ENCODE measurements around the gene PANX2.
A peak's percentile ranks its signal among the peaks of the same experiment; 100 is the strongest.

PANX2 gene

DNA sequence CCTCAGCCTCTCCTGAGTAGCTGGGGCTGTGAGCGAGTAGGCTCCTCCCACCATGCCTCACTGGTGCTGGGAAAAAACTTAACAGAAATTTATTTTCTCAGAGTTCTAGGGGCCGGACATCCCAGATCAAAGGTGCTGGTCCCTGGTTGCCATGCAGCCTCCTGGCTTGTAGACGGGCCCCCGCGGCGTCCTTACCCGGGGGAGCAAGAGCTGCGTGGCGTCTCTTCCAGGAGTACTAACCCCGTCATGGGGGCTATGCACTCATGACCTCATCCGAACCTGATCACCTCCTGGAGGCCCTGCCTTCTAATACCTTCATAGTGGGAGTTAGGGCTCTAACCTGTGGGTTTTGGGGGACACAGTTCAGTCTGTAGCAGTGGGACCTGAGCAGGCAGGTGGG lies 17.8 kb downstream of the PANX2 start:
- H3K4me3 ChIP-seq (ENCODE audit: severe bottlenecking): no peak overlapping the region
- no peaks in the 10 kb centered on the region for H3K27me3 ChIP-seq (ENCODE audit: insufficient read depth, poor library complexity, severe bottlenecking)
- H3K27ac ChIP-seq (ENCODE audit: poor library complexity, severe bottlenecking): peak overlapping the region; percentile 80
- TF ChIP-seq, protein P1, sequence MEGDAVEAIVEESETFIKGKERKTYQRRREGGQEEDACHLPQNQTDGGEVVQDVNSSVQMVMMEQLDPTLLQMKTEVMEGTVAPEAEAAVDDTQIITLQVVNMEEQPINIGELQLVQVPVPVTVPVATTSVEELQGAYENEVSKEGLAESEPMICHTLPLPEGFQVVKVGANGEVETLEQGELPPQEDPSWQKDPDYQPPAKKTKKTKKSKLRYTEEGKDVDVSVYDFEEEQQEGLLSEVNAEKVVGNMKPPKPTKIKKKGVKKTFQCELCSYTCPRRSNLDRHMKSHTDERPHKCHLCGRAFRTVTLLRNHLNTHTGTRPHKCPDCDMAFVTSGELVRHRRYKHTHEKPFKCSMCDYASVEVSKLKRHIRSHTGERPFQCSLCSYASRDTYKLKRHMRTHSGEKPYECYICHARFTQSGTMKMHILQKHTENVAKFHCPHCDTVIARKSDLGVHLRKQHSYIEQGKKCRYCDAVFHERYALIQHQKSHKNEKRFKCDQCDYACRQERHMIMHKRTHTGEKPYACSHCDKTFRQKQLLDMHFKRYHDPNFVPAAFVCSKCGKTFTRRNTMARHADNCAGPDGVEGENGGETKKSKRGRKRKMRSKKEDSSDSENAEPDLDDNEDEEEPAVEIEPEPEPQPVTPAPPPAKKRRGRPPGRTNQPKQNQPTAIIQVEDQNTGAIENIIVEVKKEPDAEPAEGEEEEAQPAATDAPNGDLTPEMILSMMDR (IDR thresholded peaks at IDR 0.05; ENCODE audit: poor library complexity, severe bottlenecking): no peak
- peaks cover 26% of the 10 kb centered on the region for H3K4me1 ChIP-seq (ENCODE audit: insufficient read depth, poor library complexity, severe bottlenecking)
- H3K36me3 ChIP-seq (ENCODE audit: low read depth): peaks cover 31% of the 10 kb centered on the region
- ATAC-seq (ENCODE audit: low read depth) (no peak), DNase-seq (ENCODE audit: low spot score) (no peak)
- H3K9me3 ChIP-seq (ENCODE audit: severe bottlenecking): no peaks in the 10 kb centered on the region

DNA sequence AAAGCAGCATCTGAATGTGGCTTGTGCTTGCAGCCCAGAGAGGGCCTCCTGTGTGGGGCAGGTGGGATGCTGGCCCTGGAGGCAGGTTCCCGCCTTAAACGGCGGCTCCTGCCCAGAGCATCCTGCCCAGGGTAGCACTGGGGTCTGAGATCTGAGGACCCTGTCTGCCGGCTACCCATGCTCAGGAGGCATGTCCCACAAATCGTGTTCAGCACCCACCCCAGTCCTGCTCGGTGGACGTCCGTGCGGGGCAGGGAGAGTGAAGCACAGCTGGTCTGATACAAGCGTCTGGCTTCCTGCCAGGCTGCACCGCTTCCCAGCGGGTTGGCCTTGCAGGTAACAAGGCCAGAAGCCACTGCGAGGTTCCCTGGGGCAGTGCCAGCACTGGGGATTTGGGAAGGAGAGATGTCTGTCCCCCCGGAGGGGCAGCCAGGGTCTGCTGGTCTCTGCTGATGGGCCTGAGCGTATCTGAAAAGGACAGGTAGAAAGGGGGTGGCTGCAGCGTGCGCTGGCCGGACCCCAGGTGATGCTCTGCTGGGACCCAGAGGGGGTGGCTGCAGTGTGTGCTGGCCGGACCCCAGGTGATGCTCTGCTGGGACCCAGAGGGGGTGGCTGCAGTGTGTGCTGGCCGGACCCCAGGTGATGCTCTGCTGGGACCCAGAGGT lies 18.8 kb downstream of the PANX2 start:
- H3K27ac ChIP-seq (ENCODE audit: poor library complexity, severe bottlenecking): peak overlapping the region; percentile 80
- no peak for DNase-seq (ENCODE audit: low spot score)

DNA sequence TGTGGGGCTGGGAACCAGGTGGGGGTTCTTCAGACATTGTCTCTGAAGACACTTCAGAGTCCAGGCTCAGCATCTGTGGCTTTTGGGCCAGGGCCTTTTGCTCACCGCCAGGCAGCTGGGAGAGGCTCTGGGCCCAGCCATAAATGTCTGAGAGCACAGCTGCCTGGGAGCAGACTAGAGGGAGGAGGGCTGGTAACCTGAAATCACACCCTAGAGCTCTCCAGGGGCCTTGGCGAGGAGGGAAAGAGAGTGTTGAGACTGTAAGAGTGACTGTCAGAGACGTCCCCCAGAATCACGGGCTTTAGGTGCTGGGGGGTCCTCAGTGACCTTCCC lies 19.3 kb downstream of the PANX2 start:
- ATAC-seq (ENCODE audit: low read depth): peak; percentile 42
- H3K27me3 ChIP-seq (ENCODE audit: insufficient read depth, poor library complexity, severe bottlenecking): no peaks in the 10 kb centered on the region
- peak overlapping the region; percentile 35 for H3K4me3 ChIP-seq (ENCODE audit: severe bottlenecking)
- no peak for DNase-seq (ENCODE audit: low spot score)
- H3K9me3 ChIP-seq (ENCODE audit: severe bottlenecking): no peaks in the 10 kb centered on the region
- peaks cover 43% of the 10 kb centered on the region for H3K36me3 ChIP-seq (ENCODE audit: low read depth)
- H3K27ac ChIP-seq (ENCODE audit: poor library complexity, severe bottlenecking): peak overlapping the region; percentile 80
- peaks cover 26% of the 10 kb centered on the region for H3K4me1 ChIP-seq (ENCODE audit: insufficient read depth, poor library complexity, severe bottlenecking)
- TF ChIP-seq, protein P1 (IDR thresholded peaks at IDR 0.05; ENCODE audit: poor library complexity, severe bottlenecking): no peak

More for the DNA sequence above, 18.8 kb downstream of the PANX2 start:
- Histone ChIP-seq H3K9me3 (ENCODE audit: severe bottlenecking) (no peaks in the 10 kb centered on the region), H3K4me3 (ENCODE audit: severe bottlenecking) (no peak overlapping the region), H3K36me3 (ENCODE audit: low read depth) (peaks cover 38% of the 10 kb centered on the region), H3K27me3 (ENCODE audit: insufficient read depth, poor library complexity, severe bottlenecking) (no peaks in the 10 kb centered on the region), H3K4me1 (ENCODE audit: insufficient read depth, poor library complexity, severe bottlenecking) (peaks cover 26% of the 10 kb centered on the region)
- no peak for ATAC-seq (ENCODE audit: low read depth)
- TF ChIP-seq, protein P1 (IDR thresholded peaks at IDR 0.05; ENCODE audit: poor library complexity, severe bottlenecking): no peak

DNA sequence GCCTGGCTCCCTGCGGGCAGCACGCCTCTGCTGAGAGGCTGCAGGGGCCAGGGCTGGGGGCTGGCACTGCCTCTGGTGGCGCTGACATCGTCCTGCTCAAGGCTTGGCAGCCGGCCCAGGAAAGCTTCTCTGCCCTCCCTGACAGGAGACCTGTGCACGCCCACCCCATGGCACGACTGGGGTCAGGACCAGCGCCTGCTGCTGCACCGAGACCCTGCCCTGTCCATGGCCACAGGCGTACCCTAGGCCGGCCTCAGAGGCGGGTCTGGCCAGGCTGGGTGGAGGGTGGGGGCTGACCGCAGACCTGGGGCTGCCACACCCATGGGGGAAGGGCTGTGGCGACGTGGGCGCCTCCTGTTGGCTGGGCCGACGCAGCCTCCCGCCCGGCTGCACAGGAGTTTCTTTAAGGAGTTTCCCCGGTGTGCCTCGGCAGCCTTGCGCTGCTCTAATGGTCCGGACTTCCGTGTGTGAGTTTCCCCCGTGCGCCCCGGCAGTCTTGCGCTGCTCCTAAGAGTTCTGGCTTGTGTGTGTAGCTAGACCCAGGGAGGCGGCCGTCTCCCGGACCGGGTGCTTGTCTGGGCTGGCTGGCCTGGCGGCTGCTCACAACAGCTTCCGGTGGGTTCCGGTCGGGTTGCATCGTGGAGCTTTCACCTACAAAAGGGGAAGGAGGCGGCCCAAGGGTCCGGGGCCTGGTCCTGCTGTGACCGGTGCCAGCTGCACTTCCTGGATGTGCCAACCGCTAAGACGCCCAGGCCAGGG lies 19.8 kb downstream of the PANX2 start:
- no peaks in the 10 kb centered on the region for H3K27me3 ChIP-seq (ENCODE audit: insufficient read depth, poor library complexity, severe bottlenecking)
- TF ChIP-seq, protein P1 (IDR thresholded peaks at IDR 0.05; ENCODE audit: poor library complexity, severe bottlenecking): peak; percentile 39
- H3K27ac ChIP-seq (ENCODE audit: poor library complexity, severe bottlenecking): peak overlapping the region; percentile 80
- ATAC-seq (ENCODE audit: low read depth) (peak; percentile 69), DNase-seq (ENCODE audit: low spot score) (peak; percentile 88)
- peaks cover 46% of the 10 kb centered on the region for H3K36me3 ChIP-seq (ENCODE audit: low read depth)
- peak overlapping the region; percentile 35 for H3K4me3 ChIP-seq (ENCODE audit: severe bottlenecking)
- peaks cover 26% of the 10 kb centered on the region for H3K4me1 ChIP-seq (ENCODE audit: insufficient read depth, poor library complexity, severe bottlenecking)
- no peaks in the 10 kb centered on the region for H3K9me3 ChIP-seq (ENCODE audit: severe bottlenecking)

Data from RWPE2 (cell line).